Astrocyte of the spinal cord (primary cell): ENCODE data around the gene SNN.

Experiments
- DNase-seq: peaks from one replicate; pipeline ENCODE4 v3.0.0; 2011; ENCODE audit warnings: low read depth, low spot score
- H3K4me3 ChIP-seq: 2 replicates; pipeline ENCODE4 v1.5.1; 2011; ENCODE audit warnings: low read depth, mild to moderate bottlenecking, low read length, moderate library complexity
- in situ Hi-C: cut with HindIII; loops from 2 replicates; pipeline ENCODE4 v1.10.0; 2017; ENCODE audit warnings: low sequenced_read_pairs
- TF ChIP-seq, protein P1 (sequence below): IDR thresholded peaks from 2 replicates; pipeline ENCODE4 v1.5.1; 2012; ENCODE audit warnings: low read depth, mild to moderate bottlenecking, low read length, inconsistent platforms

Gene SNN

DNA sequence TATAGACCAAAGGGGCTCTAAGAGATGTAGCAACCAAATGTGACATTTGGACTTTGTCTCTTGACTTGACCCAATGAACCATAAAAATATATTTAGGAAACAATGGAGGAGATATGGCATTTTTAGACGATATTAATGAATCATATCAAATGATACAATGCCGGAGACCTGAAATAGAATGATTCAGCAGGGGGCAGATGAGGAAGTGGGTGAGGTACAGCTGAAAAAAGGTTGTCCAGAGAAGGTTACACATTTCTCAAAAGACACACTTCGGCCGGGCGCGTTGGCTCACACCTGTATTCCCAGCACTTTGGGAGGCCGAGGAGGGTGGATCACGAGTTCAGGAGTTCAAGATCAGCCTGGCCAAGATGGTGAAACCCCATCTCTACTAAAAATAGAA, 16.5 kb upstream of the SNN start:
- TF ChIP-seq, protein P1, sequence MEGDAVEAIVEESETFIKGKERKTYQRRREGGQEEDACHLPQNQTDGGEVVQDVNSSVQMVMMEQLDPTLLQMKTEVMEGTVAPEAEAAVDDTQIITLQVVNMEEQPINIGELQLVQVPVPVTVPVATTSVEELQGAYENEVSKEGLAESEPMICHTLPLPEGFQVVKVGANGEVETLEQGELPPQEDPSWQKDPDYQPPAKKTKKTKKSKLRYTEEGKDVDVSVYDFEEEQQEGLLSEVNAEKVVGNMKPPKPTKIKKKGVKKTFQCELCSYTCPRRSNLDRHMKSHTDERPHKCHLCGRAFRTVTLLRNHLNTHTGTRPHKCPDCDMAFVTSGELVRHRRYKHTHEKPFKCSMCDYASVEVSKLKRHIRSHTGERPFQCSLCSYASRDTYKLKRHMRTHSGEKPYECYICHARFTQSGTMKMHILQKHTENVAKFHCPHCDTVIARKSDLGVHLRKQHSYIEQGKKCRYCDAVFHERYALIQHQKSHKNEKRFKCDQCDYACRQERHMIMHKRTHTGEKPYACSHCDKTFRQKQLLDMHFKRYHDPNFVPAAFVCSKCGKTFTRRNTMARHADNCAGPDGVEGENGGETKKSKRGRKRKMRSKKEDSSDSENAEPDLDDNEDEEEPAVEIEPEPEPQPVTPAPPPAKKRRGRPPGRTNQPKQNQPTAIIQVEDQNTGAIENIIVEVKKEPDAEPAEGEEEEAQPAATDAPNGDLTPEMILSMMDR = no peak
- no peak overlapping the region for H3K4me3 ChIP-seq
- in situ Hi-C loops = no loop called here
- no peak for DNase-seq

DNA sequence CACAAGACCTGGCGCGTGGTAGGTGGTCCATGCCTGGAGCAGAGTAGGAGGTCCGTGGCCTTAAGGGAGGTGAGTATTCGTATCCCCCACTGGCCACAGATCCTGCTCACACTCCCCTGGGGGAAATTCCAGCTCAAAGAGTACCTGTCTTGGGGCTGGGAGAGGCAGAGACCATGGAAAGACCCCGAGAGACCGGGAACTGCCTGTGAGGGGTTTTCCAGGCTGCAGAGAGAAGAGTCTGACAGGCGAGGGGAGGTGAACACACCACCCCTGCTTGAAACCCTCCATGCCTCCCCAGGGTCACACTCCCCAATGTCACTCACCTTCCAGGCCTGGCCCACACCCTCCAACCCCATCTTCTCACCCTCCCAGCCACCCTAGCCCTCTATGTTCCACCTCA, 12.6 kb upstream of the SNN start:
- TF ChIP-seq, protein P1 = no peak
- H3K4me3 ChIP-seq = no peak overlapping the region
- no peak for DNase-seq
- in situ Hi-C loops = no loop called here

DNA sequence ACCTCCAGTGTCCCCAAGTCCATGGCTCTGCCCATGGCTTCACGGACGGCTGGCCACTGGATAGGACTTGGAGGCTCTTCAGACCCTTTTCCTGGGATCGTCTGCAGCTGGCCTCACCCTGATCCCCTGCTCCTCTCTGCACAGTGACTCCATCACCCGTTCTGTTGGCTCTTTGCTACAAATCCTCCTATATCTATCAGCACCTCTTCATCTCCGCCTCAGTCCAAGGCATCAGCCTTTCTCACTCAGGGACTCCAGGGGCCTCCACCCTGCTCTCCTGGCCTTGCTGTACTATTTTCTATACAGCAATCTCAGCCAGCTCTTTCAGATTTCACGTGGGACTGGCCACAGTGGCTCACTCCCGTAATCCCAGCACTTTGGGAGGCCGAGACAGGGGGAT, 10.7 kb upstream of the SNN start:
- TF ChIP-seq, protein P1 = no peak
- in situ Hi-C loops = no loop called here
- no peak overlapping the region for H3K4me3 ChIP-seq

DNA sequence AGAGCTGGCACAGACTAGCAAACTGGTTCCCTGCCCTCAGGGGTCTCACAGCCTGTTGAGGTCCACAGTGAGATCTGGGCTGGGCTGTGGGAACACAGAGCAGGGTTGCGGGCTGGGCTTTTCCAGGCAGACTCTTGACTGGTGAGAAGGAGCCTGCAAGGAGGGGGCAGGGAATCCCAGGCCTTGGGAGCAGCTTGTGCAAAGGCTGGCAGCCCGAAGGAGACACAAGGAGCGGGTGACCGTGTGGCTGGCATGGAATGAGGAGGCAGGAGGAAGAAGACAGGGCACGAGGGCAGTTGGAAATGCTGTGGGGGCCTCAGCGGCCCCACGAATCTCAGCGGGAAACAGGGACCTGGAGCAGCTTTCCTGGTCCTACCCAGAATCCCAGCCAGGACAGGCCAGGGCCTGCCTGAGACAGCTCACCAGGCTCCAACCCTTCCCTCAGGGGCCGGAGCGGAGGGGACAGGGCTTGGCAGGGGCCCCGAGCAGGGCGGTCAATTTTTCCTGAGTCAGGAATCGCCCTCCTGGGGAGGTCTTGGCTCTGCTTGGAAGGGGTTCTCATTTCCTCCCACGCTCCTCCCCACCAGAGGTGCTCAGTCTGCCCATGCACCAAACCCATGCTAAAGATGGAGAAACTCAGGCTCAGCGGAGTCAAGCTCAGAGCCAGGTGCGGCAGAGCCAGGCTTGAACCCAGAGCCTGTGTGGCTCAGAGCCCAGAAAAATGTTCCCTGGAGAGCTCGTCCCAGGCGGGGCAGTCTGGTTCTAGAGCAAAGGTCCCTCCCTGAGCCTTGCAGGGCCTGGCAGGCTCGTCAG, 9.2 kb upstream of the SNN start:
- peak; percentile 33 for DNase-seq
- TF ChIP-seq, protein P1 = no peak
- in situ Hi-C loops = no loop called here
- no peak overlapping the region for H3K4me3 ChIP-seq

More for the DNA sequence above, 10.7 kb upstream of the SNN start:
- DNase-seq = no peak

DNA sequence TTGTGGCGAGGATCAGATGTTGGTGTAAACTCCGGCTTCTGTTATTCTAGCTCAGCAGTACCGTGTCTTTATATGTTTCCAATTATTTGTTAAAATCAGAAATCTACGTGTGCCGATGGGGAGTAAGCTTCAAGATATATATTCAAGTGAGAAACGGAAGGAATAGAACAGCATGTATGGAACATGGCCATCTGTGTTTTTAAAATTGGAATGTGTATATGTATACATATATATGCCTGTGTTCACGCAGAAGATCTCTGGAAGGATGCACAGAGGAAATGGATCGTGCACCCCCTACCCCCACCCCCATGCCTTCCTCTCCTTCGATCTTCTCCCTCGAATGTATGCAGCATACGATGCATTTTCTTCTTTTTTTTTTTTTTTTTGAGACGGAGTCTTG, 7.7 kb upstream of the SNN start:
- no peak for DNase-seq
- in situ Hi-C loops = no loop called here
- TF ChIP-seq, protein P1 = no peak
- no peak overlapping the region for H3K4me3 ChIP-seq

DNA sequence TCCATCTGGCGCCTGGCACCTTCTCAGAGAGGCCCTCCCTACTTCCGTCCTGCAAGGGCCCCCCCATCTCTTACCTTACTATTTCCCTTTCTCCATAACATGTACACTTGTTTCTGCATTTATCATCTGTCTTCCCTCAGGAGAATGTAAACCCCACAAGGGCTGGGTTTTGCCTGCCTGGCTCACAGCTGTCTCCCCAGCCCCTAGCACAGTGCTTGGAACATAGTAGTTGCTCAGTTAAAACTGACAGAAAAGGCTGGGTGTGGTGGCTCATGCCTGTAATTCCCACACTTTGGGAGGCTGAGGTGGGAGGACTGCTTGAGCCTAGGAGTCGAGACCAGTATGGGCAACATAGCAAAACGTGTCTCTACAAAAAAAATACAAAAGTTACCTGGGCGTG, 5.7 kb upstream of the SNN start:
- in situ Hi-C loops = no loop called here
- TF ChIP-seq, protein P1 = no peak
- H3K4me3 ChIP-seq = no peak overlapping the region
- no peak for DNase-seq
